Measurements from ENCODE around the gene TCFL5.

The TCFL5 gene

DNA sequence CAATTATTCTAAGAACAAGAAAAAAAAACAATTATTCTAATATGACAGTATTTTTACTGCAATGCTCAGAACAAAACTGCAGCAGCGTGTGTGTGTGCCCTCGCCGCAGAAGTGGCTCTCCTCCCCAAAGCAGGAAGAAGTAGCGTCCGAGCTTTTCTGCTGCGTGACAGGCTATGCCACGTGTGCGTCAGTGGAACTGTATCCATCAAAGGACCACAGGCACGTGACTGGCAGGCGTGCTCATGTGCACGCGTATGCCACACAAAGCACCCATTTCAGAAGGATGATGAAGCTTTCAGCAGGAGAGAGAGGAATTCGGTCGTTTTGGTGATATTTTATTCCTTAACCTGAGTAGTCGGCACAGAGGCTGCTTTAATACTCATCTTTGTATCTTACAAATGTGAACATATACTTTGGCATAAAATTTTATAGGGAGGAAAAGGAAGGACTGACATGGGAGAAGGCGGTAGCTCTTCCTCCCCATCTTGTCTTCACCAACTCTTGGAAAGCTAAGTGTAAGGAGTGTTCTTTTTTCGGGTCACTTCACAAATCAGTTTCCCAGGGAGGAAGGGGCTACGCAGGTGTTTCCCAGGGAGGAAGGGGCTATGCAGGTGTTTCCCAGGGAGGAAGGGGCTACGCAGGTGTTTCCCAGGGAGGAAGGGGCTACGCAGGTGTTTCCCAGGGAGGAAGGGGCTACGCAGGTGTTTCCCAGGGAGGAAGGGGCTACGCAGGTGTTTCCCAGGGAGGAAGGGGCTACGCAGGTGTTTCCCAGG is 3.4 kb downstream of the TCFL5 start:
- H4K20me1 ChIP-seq (ENCODE audit: insufficient read depth, low read length) = no peaks in the 10 kb centered on the region

DNA sequence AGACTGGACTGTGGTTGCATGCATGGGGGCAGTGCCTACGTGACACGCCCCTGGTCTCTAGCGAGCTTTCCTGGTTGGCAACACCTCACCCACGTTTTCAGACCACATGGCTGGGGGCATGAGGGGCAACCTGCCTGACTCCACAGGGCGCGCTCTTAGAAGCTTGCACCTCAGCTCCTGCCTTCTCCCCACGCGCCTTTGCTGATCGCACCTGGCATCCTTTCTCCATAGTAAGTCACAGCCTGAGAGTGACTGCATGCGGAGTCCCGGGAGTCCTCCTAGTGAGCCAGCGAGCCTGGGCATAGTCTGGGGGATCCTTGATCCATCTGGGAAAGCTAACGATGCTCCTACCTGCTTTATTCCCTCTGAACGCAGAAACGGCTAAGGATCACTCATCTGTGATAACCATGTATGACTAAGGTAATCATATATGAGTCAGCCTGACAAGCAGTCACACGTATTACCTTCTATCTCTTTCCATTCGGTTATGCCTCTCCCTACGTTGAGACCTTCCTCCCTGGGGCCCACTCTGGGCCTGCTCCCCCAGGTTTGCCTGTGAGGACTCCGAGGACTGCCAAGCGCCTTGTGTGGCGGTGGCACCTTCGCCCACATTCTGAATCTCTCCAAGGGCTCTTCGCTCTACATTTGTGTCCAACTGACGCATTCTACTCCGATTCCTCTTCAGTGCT is 4.5 kb downstream of the TCFL5 start:
- H3K27ac ChIP-seq (ENCODE audit: low read depth, low read length, poor library complexity, severe bottlenecking) = no peak overlapping the region

More for the DNA sequence above, 3.4 kb downstream of the TCFL5 start:
- H3K27me3 ChIP-seq (ENCODE audit: insufficient read depth, low read length) = no peaks in the 10 kb centered on the region
- no peak overlapping the region for H3K4me3 ChIP-seq (ENCODE audit: low read depth, low read length, poor library complexity, severe bottlenecking)
- peaks cover 5% of the 10 kb centered on the region for H3K79me2 ChIP-seq (ENCODE audit: insufficient read depth, low read length)
- no peak overlapping the region for H2AFZ ChIP-seq (ENCODE audit: low read length)
- H3K9me2 ChIP-seq (ENCODE audit: low read depth, low read length) = no peaks in the 10 kb centered on the region
- no peaks in the 10 kb centered on the region for H3F3A ChIP-seq (ENCODE audit: insufficient read depth, low read length)
- TF ChIP-seq, protein P1, sequence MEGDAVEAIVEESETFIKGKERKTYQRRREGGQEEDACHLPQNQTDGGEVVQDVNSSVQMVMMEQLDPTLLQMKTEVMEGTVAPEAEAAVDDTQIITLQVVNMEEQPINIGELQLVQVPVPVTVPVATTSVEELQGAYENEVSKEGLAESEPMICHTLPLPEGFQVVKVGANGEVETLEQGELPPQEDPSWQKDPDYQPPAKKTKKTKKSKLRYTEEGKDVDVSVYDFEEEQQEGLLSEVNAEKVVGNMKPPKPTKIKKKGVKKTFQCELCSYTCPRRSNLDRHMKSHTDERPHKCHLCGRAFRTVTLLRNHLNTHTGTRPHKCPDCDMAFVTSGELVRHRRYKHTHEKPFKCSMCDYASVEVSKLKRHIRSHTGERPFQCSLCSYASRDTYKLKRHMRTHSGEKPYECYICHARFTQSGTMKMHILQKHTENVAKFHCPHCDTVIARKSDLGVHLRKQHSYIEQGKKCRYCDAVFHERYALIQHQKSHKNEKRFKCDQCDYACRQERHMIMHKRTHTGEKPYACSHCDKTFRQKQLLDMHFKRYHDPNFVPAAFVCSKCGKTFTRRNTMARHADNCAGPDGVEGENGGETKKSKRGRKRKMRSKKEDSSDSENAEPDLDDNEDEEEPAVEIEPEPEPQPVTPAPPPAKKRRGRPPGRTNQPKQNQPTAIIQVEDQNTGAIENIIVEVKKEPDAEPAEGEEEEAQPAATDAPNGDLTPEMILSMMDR (IDR thresholded peaks at IDR 0.05; ENCODE audit: low read length) = no peak
- no peak for TF ChIP-seq EZH2 (IDR thresholded peaks at IDR 0.05; ENCODE audit: borderline replicate concordance, low read length)
- peak overlapping the region; percentile 28 for H3K27ac ChIP-seq (ENCODE audit: low read depth, low read length, poor library complexity, severe bottlenecking)
- peaks cover 26% of the 10 kb centered on the region for H3K4me1 ChIP-seq (ENCODE audit: insufficient read depth, low read length, severe bottlenecking)
- no peaks in the 10 kb centered on the region for H3K9me3 ChIP-seq (ENCODE audit: low read length)
- peaks cover 55% of the 10 kb centered on the region for H3K36me3 ChIP-seq (ENCODE audit: insufficient read depth, low read length)
- no peak overlapping the region for H3K4me2 ChIP-seq (ENCODE audit: low read length)
- H3K9ac ChIP-seq (ENCODE audit: low read length) = no peak overlapping the region

DNA sequence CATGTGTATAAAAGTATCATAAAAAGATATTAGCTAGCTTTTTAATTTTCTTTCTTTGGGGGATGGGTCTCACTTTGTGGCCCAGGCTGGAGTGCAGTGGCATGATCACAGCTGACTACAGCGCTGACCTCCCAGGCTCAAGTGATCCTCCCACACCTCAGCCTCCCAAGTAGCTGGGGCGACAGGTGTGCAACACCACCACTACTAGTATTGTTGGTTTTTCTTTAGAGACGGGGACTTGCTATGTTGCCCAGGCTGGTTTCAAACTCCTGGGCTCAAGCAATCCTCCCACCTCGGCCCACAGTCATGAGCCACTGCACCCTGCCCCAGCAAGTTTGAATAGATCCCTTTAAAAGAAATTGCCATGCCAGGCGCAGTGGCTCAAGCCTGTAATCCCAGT is 6.5 kb downstream of the TCFL5 start:
- Histone ChIP-seq H3K9me2 (ENCODE audit: low read depth, low read length) (no peaks in the 10 kb centered on the region), H2AFZ (ENCODE audit: low read length) (no peak overlapping the region), H3K36me3 (ENCODE audit: insufficient read depth, low read length) (peaks cover 85% of the 10 kb centered on the region), H3F3A (ENCODE audit: insufficient read depth, low read length) (no peaks in the 10 kb centered on the region), H3K4me3 (ENCODE audit: low read depth, low read length, poor library complexity, severe bottlenecking) (no peak overlapping the region), H3K9me3 (ENCODE audit: low read length) (no peaks in the 10 kb centered on the region), H3K27me3 (ENCODE audit: insufficient read depth, low read length) (no peaks in the 10 kb centered on the region), H3K4me2 (ENCODE audit: low read length) (no peak overlapping the region), H3K27ac (ENCODE audit: low read depth, low read length, poor library complexity, severe bottlenecking) (no peak overlapping the region), H4K20me1 (ENCODE audit: insufficient read depth, low read length) (no peaks in the 10 kb centered on the region), H3K79me2 (ENCODE audit: insufficient read depth, low read length) (no peaks in the 10 kb centered on the region), H3K9ac (ENCODE audit: low read length) (no peak overlapping the region), H3K4me1 (ENCODE audit: insufficient read depth, low read length, severe bottlenecking) (peaks cover 18% of the 10 kb centered on the region)
- no peak for TF ChIP-seq EZH2 (IDR thresholded peaks at IDR 0.05; ENCODE audit: borderline replicate concordance, low read length)
- TF ChIP-seq, protein P1 (IDR thresholded peaks at IDR 0.05; ENCODE audit: low read length) = no peak

More for the DNA sequence above, 4.5 kb downstream of the TCFL5 start:
- no peak for TF ChIP-seq EZH2 (IDR thresholded peaks at IDR 0.05; ENCODE audit: borderline replicate concordance, low read length)
- TF ChIP-seq, protein P1 (IDR thresholded peaks at IDR 0.05; ENCODE audit: low read length) = no peak
- no peak overlapping the region for H2AFZ ChIP-seq (ENCODE audit: low read length)
- no peaks in the 10 kb centered on the region for H3F3A ChIP-seq (ENCODE audit: insufficient read depth, low read length)
- H4K20me1 ChIP-seq (ENCODE audit: insufficient read depth, low read length) = no peaks in the 10 kb centered on the region
- H3K27me3 ChIP-seq (ENCODE audit: insufficient read depth, low read length) = no peaks in the 10 kb centered on the region
- H3K36me3 ChIP-seq (ENCODE audit: insufficient read depth, low read length) = peaks cover 65% of the 10 kb centered on the region
- no peak overlapping the region for H3K4me2 ChIP-seq (ENCODE audit: low read length)
- no peaks in the 10 kb centered on the region for H3K9me2 ChIP-seq (ENCODE audit: low read depth, low read length)
- no peak overlapping the region for H3K4me3 ChIP-seq (ENCODE audit: low read depth, low read length, poor library complexity, severe bottlenecking)
- peaks cover 25% of the 10 kb centered on the region for H3K4me1 ChIP-seq (ENCODE audit: insufficient read depth, low read length, severe bottlenecking)
- H3K79me2 ChIP-seq (ENCODE audit: insufficient read depth, low read length) = peaks cover 5% of the 10 kb centered on the region
- H3K9ac ChIP-seq (ENCODE audit: low read length) = no peak overlapping the region
- H3K9me3 ChIP-seq (ENCODE audit: low read length) = no peaks in the 10 kb centered on the region

All from OCI-LY1 (cell line).